Stimulated activated CD8-positive, alpha-beta memory T cell treated with anti-CD3 and anti-CD28 coated beads, Interleukin-4, amount 100 ng/mL, for 24 hours (primary cell): ENCODE data around the gene EAF1.
"Not testable (repeated sequence)": the region's sequence is repeated elsewhere in the genome, so short reads cannot be mapped to it uniquely, and the experiment has no call there.

Source experiments
- DNase-seq: peaks from one replicate; pipeline ENCODE4 v3.0.0-alpha.2; 2020; ENCODE audit warnings: low read depth

Gene EAF1

GRCh38 chr3:15452156-15452555 is 24.8 kb downstream of the EAF1 start:
- no peak for DNase-seq

GRCh38 chr3:15452961-15453360 is 25.6 kb downstream of the EAF1 start:
- DNase-seq, result no peak

- DNase-seq, result no peak
These were observed 26.1 kb downstream of the EAF1 start for GRCh38 chr3:15453501-15453900.

- no peak for DNase-seq
These were observed 26.7 kb downstream of the EAF1 start for GRCh38 chr3:15453991-15454625.

GRCh38 chr3:15454965-15455364 is 27.6 kb downstream of the EAF1 start:
- no peak for DNase-seq

- no peak for DNase-seq
These were observed 28.4 kb downstream of the EAF1 start for GRCh38 chr3:15455756-15456155.

GRCh38 chr3:15456321-15456720 is 28.9 kb downstream of the EAF1 start:
- no peak for DNase-seq

- DNase-seq, result not testable (repeated sequence)
These were observed 29.5 kb downstream of the EAF1 start for GRCh38 chr3:15456915-15457314.

GRCh38 chr3:15458212-15458780 is 30.9 kb downstream of the EAF1 start:
- no peak for DNase-seq

GRCh38 chr3:15460891-15461531 is 33.6 kb downstream of the EAF1 start:
- DNase-seq, result no peak

- no peak for DNase-seq
These were observed 35.1 kb downstream of the EAF1 start for GRCh38 chr3:15462451-15462850.

- no peak for DNase-seq
These were observed 38.6 kb downstream of the EAF1 start for GRCh38 chr3:15465876-15466585.

GRCh38 chr3:15467227-15468181 is 40.1 kb downstream of the EAF1 start:
- DNase-seq, result no peak

GRCh38 chr3:15470261-15470660 is 42.9 kb downstream of the EAF1 start:
- no peak for DNase-seq

- DNase-seq, result no peak
These were observed 43.5 kb downstream of the EAF1 start for GRCh38 chr3:15470849-15471248.

GRCh38 chr3:15471861-15472260 is 44.5 kb downstream of the EAF1 start:
- DNase-seq, result no peak

- DNase-seq, result no peak
These were observed 47.8 kb downstream of the EAF1 start for GRCh38 chr3:15475161-15475560.

- DNase-seq, result no peak
These were observed 49.0 kb downstream of the EAF1 start for GRCh38 chr3:15476378-15476777.

- DNase-seq, result no peak
These were observed 50.7 kb downstream of the EAF1 start for GRCh38 chr3:15477951-15478639.

- DNase-seq, result no peak
These were observed 51.2 kb downstream of the EAF1 start for GRCh38 chr3:15478640-15478979.
